Bronchial epithelial cell (primary cell): ENCODE measurements around the gene ISCA2. TPM values are rescaled to one million over a fixed set of nuclear protein-coding genes. Genes with fewer than 3 reads are reported as not detected.

Experiments
- DNase-seq: peaks from one replicate; pipeline ENCODE4 v3.0.0-alpha.2; 2010; ENCODE audit warnings: low read depth
- FAIRE-seq: peaks from 2 replicates; lab custom pipeline; 2011; peaks lifted over from hg19 to GRCh38; lab: Jason Lieb, UNC
- H3K27me3 ChIP-seq: 2 replicates; pipeline ENCODE4 v1.5.1; 2011; ENCODE audit warnings: low read length; ENCODE audit not compliant: control insufficient read depth, insufficient read depth
- H3K36me3 ChIP-seq: 2 replicates; pipeline ENCODE4 v1.5.1; 2011; ENCODE audit warnings: low read length; ENCODE audit not compliant: control insufficient read depth, insufficient read depth
- H3K4me3 ChIP-seq: 2 replicates; pipeline ENCODE4 v1.5.1; 2011; ENCODE audit warnings: mild to moderate bottlenecking, low read depth, low read length, control low read depth
- CTCF ChIP-seq: IDR thresholded peaks from 2 replicates; pipeline ENCODE4 v1.5.1; 2011; ENCODE audit warnings: mild to moderate bottlenecking, moderate library complexity, low read length, control low read depth, inconsistent platforms; ENCODE audit not compliant: insufficient read depth, severe bottlenecking
- total RNA-seq: library from RNA; depleted of rRNA; stranded (reverse); fragments of >200 nt; gene quantifications from 2 replicates; pipeline ENCODE4 v1.2.1, GENCODE V29; 2014

The ISCA2 gene
- total RNA-seq, 1 donor from 2014 or later, result 11.3 TPM

- H3K4me3 ChIP-seq, result no peak overlapping the region
- H3K27me3 ChIP-seq, result no peaks in the 10 kb centered on the region
- DNase-seq (no peak), FAIRE-seq (no peak)
- H3K36me3 ChIP-seq, result no peaks in the 10 kb centered on the region
- no peak for TF ChIP-seq CTCF
Observed at GRCh38 chr14:74515891-74516412, 22.4 kb downstream of the ISCA2 start.

GRCh38 chr14:74516451-74517160, 23.0 kb downstream of the ISCA2 start:
- no peak for FAIRE-seq
- peak; percentile 49 for DNase-seq
- no peaks in the 10 kb centered on the region for H3K27me3 ChIP-seq

DNA sequence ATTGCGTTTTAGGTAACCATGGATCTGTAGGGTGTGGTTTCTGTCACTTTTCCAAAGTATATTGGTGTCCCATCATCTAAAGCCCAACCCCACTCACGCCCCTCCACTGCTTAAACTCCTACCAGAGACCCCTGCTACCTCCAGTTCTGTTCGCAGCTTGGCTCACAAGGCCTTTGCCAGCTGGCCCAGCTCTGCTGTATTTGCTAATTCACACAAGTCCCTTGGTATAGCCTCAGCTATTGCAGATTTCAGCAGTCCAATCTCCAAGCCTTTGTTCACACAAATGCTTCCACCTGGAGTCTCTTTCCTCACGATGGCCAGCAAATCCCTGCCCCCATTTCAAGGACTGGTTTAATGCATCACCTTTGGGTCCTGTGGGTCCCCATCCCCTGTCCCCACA, 24.2 kb downstream of the ISCA2 start:
- Histone ChIP-seq H3K4me3 (no peak overlapping the region), H3K36me3 (no peaks in the 10 kb centered on the region), H3K27me3 (no peaks in the 10 kb centered on the region)
- no peak for DNase-seq
- FAIRE-seq, result no peak
- TF ChIP-seq CTCF, result no peak

More at GRCh38 chr14:74516451-74517160, 23.0 kb downstream of the ISCA2 start:
- no peak for TF ChIP-seq CTCF
- Histone ChIP-seq H3K4me3 (no peak overlapping the region), H3K36me3 (no peaks in the 10 kb centered on the region)

- H3K36me3 ChIP-seq, result no peaks in the 10 kb centered on the region
- FAIRE-seq, result no peak
- TF ChIP-seq CTCF, result no peak
- peak; percentile 61 for DNase-seq
- no peak overlapping the region for H3K4me3 ChIP-seq
- no peaks in the 10 kb centered on the region for H3K27me3 ChIP-seq
Observed at GRCh38 chr14:74518221-74518620, 24.7 kb downstream of the ISCA2 start.

GRCh38 chr14:74519316-74520074, 25.9 kb downstream of the ISCA2 start:
- Histone ChIP-seq H3K4me3 (no peak overlapping the region), H3K27me3 (no peaks in the 10 kb centered on the region), H3K36me3 (no peaks in the 10 kb centered on the region)
- no peak for DNase-seq
- FAIRE-seq, result peak; percentile 43
- no peak for TF ChIP-seq CTCF
